Melanocyte of skin (primary cell): ENCODE results near the gene CPA3. TPM values are rescaled to one million over a fixed set of nuclear protein-coding genes. Genes with fewer than 3 reads are reported as not detected.

Experiments used
- total RNA-seq, 2 donors: library from RNA; depleted of rRNA; stranded (reverse); fragments of >200 nt; gene quantifications; 2 replicates each; pipeline ENCODE4 v1.2.3, GENCODE V29; 2012

CPA3 gene, protein sequence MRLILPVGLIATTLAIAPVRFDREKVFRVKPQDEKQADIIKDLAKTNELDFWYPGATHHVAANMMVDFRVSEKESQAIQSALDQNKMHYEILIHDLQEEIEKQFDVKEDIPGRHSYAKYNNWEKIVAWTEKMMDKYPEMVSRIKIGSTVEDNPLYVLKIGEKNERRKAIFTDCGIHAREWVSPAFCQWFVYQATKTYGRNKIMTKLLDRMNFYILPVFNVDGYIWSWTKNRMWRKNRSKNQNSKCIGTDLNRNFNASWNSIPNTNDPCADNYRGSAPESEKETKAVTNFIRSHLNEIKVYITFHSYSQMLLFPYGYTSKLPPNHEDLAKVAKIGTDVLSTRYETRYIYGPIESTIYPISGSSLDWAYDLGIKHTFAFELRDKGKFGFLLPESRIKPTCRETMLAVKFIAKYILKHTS
- total RNA-seq = not detected

DNA sequence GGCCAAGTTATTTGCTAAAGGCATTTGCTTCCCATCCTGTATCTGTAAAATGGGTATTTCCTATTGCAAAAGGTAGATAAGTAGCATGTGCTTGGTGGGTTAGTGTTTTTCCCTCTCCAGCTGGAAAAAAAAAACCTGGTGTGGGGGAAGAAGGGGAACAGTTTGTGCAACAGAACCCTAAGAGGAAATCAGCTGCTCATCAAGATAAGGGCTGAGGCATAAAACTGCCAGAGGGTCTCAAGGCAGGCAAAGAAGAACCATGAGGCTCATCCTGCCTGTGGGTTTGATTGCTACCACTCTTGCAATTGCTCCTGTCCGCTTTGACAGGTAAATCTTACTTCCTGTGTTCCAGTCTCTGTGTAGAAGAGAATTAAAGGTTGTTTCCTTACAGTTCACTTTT, at the start of gene CPA3:
CPA3 (plus strand) TSS at position 248 of the 400 bp plus-strand sequence; CDS start at position 260, 12 bp downstream.

DNA sequence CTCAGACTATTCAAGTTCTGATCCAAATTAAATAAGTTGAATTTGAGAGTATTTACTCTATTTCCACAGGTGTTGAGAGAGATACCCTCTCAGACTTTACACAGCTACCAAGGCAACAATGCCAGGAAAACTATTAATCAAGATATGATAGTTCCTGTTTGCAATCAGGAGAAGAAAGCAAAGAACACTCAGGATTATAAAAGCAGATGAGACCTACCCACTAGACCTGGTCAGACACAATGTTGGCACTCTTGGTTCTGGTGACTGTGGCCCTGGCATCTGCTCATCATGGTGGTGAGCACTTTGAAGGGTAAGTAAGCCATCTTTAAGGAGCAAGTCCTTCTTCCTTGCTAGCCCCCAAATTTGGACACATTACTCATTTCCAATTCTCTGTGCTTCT, 37.5 kb upstream of the CPA3 start, which contains the start of gene CPB1:
CPB1 (plus strand) TSS at position 227 of the 400 bp plus-strand sequence; CDS start at position 240, 13 bp downstream.

Other genes starting within 250 kb of the CPA3 start
- gene AGTR1, start 167.4 kb upstream of the CPA3 start, total RNA-seq = not detected
- under 1 TPM in 1 of 2 donors, not detected in 1; 0.69 TPM for gene CPB1, start 37.5 kb upstream of the CPA3 start, total RNA-seq
- gene GYG1, start 126.2 kb downstream of the CPA3 start, total RNA-seq = 10 to 100 TPM; 29.9 to 41.0 TPM
- 10 to 100 TPM; 44.0 to 45.1 TPM for gene HLTF, start 221.2 kb downstream of the CPA3 start, total RNA-seq